ENCODE measurements around the gene RNF207.

The RNF207 gene

GRCh38 chr1:6246497-6247467 lies 40.9 kb downstream of the RNF207 start:
- in situ Hi-C loops (cut with MboI; ENCODE audit: low sequenced_read_pairs): loop anchor here (10.0 kb wide), 1 partner anchor 158 kb away; no protein-coding TSS in a partner anchor

- in situ Hi-C loops (cut with MboI; ENCODE audit: low sequenced_read_pairs): loop anchor here (10.0 kb wide), 1 partner anchor 157 kb away; no protein-coding TSS in a partner anchor
These were observed 41.7 kb downstream of the RNF207 start for GRCh38 chr1:6247651-6248050.

GRCh38 chr1:6248161-6248776 lies 42.4 kb downstream of the RNF207 start:
- in situ Hi-C loops (cut with MboI; ENCODE audit: low sequenced_read_pairs): loop anchor here (10.0 kb wide), 1 partner anchor 157 kb away; no protein-coding TSS in a partner anchor

GRCh38 chr1:6248932-6249738 lies 43.2 kb downstream of the RNF207 start:
- in situ Hi-C loops (cut with MboI; ENCODE audit: low sequenced_read_pairs): loop anchor here (10.0 kb wide), 1 partner anchor 156 kb away; no protein-coding TSS in a partner anchor

GRCh38 chr1:6249739-6250689 lies 44.1 kb downstream of the RNF207 start:
- in situ Hi-C loops (cut with MboI; ENCODE audit: low sequenced_read_pairs): loop anchor here (10.0 kb wide), 2 partner anchors 95 to 155 kb away; no protein-coding TSS in a partner anchor

- in situ Hi-C loops (cut with MboI; ENCODE audit: low sequenced_read_pairs): loop anchor here (10.0 kb wide), 1 partner anchor 94 kb away; no protein-coding TSS in a partner anchor
These were observed 45.3 kb downstream of the RNF207 start for GRCh38 chr1:6251233-6251632.

- in situ Hi-C loops (cut with MboI; ENCODE audit: low sequenced_read_pairs): loop anchor here (10.0 kb wide), 1 partner anchor 93 kb away; no protein-coding TSS in a partner anchor
These were observed 45.9 kb downstream of the RNF207 start for GRCh38 chr1:6251681-6252373.

GRCh38 chr1:6252374-6252710 lies 46.4 kb downstream of the RNF207 start:
- in situ Hi-C loops (cut with MboI; ENCODE audit: low sequenced_read_pairs): loop anchor here (10.0 kb wide), 1 partner anchor 92 kb away; no protein-coding TSS in a partner anchor

GRCh38 chr1:6253380-6253779 lies 47.5 kb downstream of the RNF207 start:
- in situ Hi-C loops (cut with MboI; ENCODE audit: low sequenced_read_pairs): loop anchor here (10.0 kb wide), 1 partner anchor 91 kb away; no protein-coding TSS in a partner anchor

- in situ Hi-C loops (cut with MboI; ENCODE audit: low sequenced_read_pairs): loop anchor here (10.0 kb wide), 1 partner anchor 90 kb away; no protein-coding TSS in a partner anchor
These were observed 48.8 kb downstream of the RNF207 start for GRCh38 chr1:6254691-6255090.

- in situ Hi-C loops (cut with MboI; ENCODE audit: low sequenced_read_pairs): loop anchor here (10.0 kb wide), 1 partner anchor 88 kb away; no protein-coding TSS in a partner anchor
These were observed 50.7 kb downstream of the RNF207 start for GRCh38 chr1:6256645-6257044.

- in situ Hi-C loops (cut with MboI; ENCODE audit: low sequenced_read_pairs): loop anchor here (10.0 kb wide), 1 partner anchor 87 kb away; no protein-coding TSS in a partner anchor
These were observed 51.7 kb downstream of the RNF207 start for GRCh38 chr1:6257541-6258069.

GRCh38 chr1:6258675-6259074 lies 52.8 kb downstream of the RNF207 start:
- in situ Hi-C loops (cut with MboI; ENCODE audit: low sequenced_read_pairs): loop anchor here (10.0 kb wide), 1 partner anchor 86 kb away; no protein-coding TSS in a partner anchor

- in situ Hi-C loops (cut with MboI; ENCODE audit: low sequenced_read_pairs): loop anchor here (10.0 kb wide), 1 partner anchor 85 kb away; no protein-coding TSS in a partner anchor
These were observed 53.8 kb downstream of the RNF207 start for GRCh38 chr1:6259491-6260362.

- in situ Hi-C loops (cut with MboI; ENCODE audit: low sequenced_read_pairs): no loop called here
These were observed 54.6 kb downstream of the RNF207 start for GRCh38 chr1:6260433-6260934.

GRCh38 chr1:6260961-6261614 lies 55.2 kb downstream of the RNF207 start, which contains the start of gene GPR153:
GPR153 (minus strand) TSS chr1:6261098; CDS start chr1:6254905, 6,193 bp downstream.
- in situ Hi-C loops (cut with MboI; ENCODE audit: low sequenced_read_pairs): no loop called here

Measured in HL-60/S4 (cell line).